OCI-LY7 (cell line): ENCODE results near the gene FUNDC2.

Source experiments
- EZH2phosphoT487 ChIP-seq: fragments of 200-600 bp; sonication (generic); IDR thresholded peaks from 2 replicates; pipeline ENCODE4 v1.6.1; 2018; ENCODE audit warnings: low read depth, borderline replicate concordance, mild to moderate bottlenecking, mixed run types, antibody characterized with exemption, low read length, moderate library complexity, mixed read lengths
- TF ChIP-seq, protein P1 (sequence below): fragments of 200-600 bp; sonication (generic); conservative IDR thresholded peaks from 2 replicates; pipeline ENCODE4 v1.5.1; 2014; ENCODE audit warnings: mild to moderate bottlenecking, antibody characterized with exemption, low read length, moderate library complexity, mixed read lengths

DNA sequence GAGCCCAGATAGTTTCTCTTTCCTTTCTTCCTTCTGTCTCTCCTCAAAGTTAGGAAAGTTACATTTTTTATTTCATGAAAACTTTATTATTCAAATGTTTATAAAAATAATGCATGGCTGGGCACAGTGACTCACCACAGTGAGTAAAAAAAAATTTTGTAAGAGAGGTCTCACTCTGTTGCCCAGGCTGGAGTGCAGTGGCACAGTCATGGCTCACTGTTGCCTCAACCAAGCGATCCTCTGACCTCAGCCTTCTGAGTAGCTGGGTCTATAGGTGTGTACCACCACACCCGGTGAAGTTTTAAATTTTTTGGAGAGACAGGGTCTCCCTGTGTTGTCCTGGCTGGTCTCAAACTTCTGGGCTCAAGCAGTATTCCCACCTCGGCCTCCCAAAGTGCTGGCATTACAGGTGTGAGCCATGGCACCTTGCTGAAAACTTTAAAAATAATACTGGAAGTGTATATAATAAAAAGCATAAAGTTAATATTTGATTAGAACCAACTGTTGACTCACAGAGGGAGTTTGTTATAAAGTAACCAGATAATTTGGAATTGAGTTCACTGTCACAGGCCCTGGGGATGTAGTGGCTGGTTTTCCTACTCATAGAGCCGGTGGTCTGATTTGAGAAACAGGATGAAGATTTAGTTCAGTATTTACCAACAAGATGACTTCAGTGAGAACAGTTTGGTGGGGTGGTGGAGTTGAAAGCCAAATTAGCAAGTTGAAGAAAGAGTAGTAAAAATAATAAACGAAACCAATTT lies 26.3 kb downstream of the FUNDC2 start:
- TF ChIP-seq, protein P1, sequence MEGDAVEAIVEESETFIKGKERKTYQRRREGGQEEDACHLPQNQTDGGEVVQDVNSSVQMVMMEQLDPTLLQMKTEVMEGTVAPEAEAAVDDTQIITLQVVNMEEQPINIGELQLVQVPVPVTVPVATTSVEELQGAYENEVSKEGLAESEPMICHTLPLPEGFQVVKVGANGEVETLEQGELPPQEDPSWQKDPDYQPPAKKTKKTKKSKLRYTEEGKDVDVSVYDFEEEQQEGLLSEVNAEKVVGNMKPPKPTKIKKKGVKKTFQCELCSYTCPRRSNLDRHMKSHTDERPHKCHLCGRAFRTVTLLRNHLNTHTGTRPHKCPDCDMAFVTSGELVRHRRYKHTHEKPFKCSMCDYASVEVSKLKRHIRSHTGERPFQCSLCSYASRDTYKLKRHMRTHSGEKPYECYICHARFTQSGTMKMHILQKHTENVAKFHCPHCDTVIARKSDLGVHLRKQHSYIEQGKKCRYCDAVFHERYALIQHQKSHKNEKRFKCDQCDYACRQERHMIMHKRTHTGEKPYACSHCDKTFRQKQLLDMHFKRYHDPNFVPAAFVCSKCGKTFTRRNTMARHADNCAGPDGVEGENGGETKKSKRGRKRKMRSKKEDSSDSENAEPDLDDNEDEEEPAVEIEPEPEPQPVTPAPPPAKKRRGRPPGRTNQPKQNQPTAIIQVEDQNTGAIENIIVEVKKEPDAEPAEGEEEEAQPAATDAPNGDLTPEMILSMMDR: no peak
- TF ChIP-seq EZH2phosphoT487: no peak
